ENCODE data around the gene TLL2.
A peak's percentile ranks its signal among the peaks of the same experiment; 100 is the strongest.

TLL2 gene

DNA sequence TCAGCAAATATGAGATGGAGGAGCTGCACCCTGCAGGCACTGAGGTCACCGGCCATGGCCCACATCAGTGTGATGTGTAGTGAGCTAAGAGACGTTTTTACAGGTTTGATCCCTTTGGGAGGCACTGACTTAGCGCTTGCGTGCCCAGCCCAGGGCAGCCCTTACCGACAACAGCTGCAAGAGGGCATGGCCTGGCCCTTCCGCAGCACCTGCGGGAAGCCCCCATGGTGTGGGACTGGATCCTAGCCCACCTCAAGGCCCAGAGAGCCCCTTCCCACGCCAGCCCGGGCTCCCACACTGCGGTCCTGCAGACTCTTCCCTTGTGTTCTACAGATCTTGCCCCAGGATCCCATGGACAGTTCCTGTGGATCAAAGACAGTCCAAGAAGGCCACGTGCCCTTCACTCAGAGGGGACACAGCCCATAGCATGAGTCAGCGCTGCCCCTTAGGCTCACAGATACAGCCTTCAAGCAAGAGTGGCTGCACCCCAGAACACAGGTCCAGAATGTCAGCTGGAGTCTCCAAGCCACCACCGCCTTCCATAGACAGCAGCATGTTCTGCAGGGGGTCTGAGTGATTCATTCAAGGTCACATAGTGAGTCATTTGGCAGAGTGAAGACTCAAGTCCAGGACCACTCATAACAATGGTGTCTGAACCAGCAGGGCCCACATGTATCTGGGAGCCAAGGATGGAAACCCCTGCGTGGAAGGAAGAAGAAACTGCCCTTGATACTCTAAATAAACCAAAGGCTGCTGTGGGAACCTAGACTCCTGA lies 25.4 kb downstream of the TLL2 start:
- H3K4me3 ChIP-seq (ENCODE audit: low read length), result no peak overlapping the region
- TF ChIP-seq, protein P1, sequence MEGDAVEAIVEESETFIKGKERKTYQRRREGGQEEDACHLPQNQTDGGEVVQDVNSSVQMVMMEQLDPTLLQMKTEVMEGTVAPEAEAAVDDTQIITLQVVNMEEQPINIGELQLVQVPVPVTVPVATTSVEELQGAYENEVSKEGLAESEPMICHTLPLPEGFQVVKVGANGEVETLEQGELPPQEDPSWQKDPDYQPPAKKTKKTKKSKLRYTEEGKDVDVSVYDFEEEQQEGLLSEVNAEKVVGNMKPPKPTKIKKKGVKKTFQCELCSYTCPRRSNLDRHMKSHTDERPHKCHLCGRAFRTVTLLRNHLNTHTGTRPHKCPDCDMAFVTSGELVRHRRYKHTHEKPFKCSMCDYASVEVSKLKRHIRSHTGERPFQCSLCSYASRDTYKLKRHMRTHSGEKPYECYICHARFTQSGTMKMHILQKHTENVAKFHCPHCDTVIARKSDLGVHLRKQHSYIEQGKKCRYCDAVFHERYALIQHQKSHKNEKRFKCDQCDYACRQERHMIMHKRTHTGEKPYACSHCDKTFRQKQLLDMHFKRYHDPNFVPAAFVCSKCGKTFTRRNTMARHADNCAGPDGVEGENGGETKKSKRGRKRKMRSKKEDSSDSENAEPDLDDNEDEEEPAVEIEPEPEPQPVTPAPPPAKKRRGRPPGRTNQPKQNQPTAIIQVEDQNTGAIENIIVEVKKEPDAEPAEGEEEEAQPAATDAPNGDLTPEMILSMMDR (IDR thresholded peaks at IDR 0.05; ENCODE audit: insufficient read depth, low read depth, low read length, missing control alignments), result no peak
- no peak for DNase-seq (ENCODE audit: low read depth)

DNA sequence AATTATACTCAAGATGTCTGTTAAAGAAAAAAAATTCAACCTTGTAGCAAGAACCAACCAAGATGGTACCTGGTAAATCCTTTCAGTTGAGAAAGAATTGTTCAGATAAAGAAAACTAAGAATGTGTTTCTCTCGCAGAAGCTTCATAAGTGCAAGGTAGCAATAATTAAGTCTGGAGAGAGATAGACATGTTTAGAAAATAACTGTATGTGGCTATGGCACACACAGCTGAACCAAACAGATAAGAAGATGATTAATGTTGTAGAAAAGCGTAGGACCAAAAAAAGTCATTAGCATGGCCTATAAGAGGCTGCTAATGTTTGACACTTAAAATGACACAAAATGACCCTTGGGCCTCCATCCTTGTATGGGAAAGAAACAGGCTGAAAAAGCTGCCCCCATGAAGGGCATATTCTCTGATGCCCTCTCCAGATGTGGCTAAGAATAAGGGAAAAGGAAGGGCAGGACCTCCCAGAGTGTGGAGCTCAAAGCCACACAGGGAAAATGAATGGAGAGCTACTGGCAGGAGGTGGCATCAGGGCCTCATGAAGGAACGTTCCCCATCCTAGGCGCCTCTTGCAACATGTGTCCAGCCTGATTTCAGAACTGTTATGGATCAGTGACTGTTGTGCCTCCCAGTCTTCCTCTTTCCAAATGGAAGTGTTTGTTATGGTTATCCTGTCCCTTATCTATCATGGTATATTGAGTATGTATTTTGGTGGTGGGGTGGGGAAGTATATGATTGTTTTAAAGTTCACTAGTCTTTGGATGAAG lies 30.7 kb downstream of the TLL2 start:
- TF ChIP-seq, protein P1 (IDR thresholded peaks at IDR 0.05; ENCODE audit: insufficient read depth, low read depth, low read length, missing control alignments), result no peak
- H3K4me3 ChIP-seq (ENCODE audit: low read length), result no peak overlapping the region
- no peak for DNase-seq (ENCODE audit: low read depth)

DNA sequence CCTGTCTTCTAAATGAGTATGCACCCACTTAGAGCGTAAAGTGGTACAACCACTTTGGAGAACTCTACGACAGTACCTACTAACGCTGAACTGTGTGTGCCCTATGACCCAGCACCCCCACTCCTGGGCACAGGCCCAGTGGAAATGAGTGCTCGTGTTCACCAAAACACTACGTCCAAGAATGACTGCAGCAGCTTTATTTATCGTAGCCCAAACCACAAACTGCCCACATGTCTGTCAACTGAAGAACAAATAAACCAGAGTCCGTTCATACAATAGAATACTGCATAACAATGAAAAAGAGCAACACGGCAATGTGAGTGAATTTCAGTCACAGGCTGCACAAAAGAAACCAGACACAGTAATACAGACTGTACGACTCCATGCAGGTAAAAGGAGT lies 35.4 kb downstream of the TLL2 start:
- no peak overlapping the region for H3K4me3 ChIP-seq (ENCODE audit: low read length)
- DNase-seq (ENCODE audit: low read depth), result no peak
- TF ChIP-seq, protein P1 (IDR thresholded peaks at IDR 0.05; ENCODE audit: insufficient read depth, low read depth, low read length, missing control alignments), result no peak

GRCh38 chr10:96473866-96474265 lies 39.9 kb downstream of the TLL2 start:
- DNase-seq (ENCODE audit: low read depth), result no peak
- no peak overlapping the region for H3K4me3 ChIP-seq (ENCODE audit: low read length)
- TF ChIP-seq, protein P1 (IDR thresholded peaks at IDR 0.05; ENCODE audit: insufficient read depth, low read depth, low read length, missing control alignments), result no peak

DNA sequence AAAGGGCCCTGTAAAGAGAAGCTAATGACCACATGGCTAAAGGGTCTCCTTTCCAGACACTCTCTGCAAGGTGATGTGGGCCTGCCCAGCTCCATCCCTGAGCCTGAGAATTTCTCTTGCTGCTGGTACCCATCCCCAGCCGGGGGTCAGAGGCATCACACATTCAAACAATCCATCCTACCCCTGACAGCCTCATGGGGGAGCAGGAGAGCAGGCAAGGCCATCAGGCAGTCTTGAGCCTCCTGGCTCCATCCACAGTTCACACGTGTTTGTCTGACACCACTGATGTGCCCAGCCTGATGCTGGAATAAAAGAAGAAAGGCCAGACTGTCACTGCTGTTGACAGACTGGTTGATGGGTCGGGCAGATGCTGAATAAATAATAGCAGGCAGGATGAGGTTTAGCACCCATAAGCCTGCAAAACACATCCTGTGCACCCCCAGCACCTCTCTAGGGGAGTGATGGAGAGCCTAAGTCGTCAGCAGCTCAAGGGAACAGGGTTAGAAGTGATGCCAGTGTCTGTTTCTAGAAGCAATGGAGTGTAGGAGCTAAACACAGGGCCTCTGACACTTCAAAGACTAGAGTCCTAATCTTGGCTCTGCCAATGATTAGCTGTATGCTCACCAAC lies 43.5 kb downstream of the TLL2 start:
- TF ChIP-seq, protein P1 (IDR thresholded peaks at IDR 0.05; ENCODE audit: insufficient read depth, low read depth, low read length, missing control alignments), result peak; percentile 83
- DNase-seq (ENCODE audit: low read depth), result peak; percentile 63
- no peak overlapping the region for H3K4me3 ChIP-seq (ENCODE audit: low read length)

DNA sequence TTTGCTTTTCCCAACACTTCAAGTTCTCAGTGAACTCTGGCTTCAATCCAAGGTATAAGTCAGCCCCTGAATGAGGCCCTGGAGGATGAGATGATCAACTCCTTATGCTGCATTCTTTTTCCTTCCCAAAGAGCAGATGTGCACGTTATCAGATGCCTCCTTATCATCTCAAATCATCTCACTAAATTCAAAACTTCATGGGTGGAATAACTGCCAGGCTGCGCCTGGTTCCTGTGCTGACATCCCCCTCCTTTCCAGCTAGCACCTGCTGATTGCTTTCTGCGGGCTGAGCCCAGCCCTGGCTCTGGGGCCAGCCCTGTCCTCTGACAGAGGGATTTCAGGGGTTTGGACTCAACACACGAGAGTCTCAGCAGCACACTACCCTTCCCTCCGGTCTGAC lies 44.9 kb downstream of the TLL2 start:
- no peak for DNase-seq (ENCODE audit: low read depth)
- no peak overlapping the region for H3K4me3 ChIP-seq (ENCODE audit: low read length)
- TF ChIP-seq, protein P1 (IDR thresholded peaks at IDR 0.05; ENCODE audit: insufficient read depth, low read depth, low read length, missing control alignments), result no peak

Data from epithelial cell of esophagus (primary cell).